Prostate gland (tissue), 2 donors: ENCODE data around the gene HDDC2.

Source experiments
- POLR2AphosphoS5 ChIP-seq: sonication (generic); formaldehyde crosslinking; IDR thresholded peaks from one replicate; pipeline ENCODE4 v1.6.1; 2017; ENCODE audit warnings: antibody characterized with exemption
- TF ChIP-seq, protein P1 (sequence below), 4 experiments: fragments of 200-600 bp in 2 of 4; fragments of 450-650 bp in 2 of 4; sonication (generic) in 2 of 4; IDR thresholded peaks; 1 replicate in 3 of 4; 2 replicates in 1 of 4; pipeline ENCODE4 v1.5.1; 2016 to 2019; ENCODE audit warnings: antibody characterized with exemption in 4 of 4, mild to moderate bottlenecking in 2 of 4, moderate library complexity in 2 of 4

- TF ChIP-seq, protein P1, sequence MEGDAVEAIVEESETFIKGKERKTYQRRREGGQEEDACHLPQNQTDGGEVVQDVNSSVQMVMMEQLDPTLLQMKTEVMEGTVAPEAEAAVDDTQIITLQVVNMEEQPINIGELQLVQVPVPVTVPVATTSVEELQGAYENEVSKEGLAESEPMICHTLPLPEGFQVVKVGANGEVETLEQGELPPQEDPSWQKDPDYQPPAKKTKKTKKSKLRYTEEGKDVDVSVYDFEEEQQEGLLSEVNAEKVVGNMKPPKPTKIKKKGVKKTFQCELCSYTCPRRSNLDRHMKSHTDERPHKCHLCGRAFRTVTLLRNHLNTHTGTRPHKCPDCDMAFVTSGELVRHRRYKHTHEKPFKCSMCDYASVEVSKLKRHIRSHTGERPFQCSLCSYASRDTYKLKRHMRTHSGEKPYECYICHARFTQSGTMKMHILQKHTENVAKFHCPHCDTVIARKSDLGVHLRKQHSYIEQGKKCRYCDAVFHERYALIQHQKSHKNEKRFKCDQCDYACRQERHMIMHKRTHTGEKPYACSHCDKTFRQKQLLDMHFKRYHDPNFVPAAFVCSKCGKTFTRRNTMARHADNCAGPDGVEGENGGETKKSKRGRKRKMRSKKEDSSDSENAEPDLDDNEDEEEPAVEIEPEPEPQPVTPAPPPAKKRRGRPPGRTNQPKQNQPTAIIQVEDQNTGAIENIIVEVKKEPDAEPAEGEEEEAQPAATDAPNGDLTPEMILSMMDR (IDR thresholded peaks at IDR 0.05): no peak
- no peak for TF ChIP-seq POLR2AphosphoS5
Observed at GRCh38 chr6:125307150-125307838, 5.5 kb upstream of the HDDC2 start.
